Measurements from ENCODE around the gene SLC24A1.
A peak's percentile ranks its signal among the peaks of the same experiment; 100 is the strongest.
"Not testable (repeated sequence)": the region's sequence is repeated elsewhere in the genome, so short reads cannot be mapped to it uniquely, and the experiment has no call there.

SLC24A1 gene
- long read RNA-seq, donor 1, partial matches to known transcripts, result 5 of 5 reads
- long read RNA-seq, donor 1, other reads (novel, unspliced or antisense), result 0 of 5 reads
- long read RNA-seq, donor 2, result 0 reads
- long read RNA-seq, donor 3, result 0 reads
- long read RNA-seq, donor 4, result 0 reads
- long read RNA-seq, donor 5, partial matches to known transcripts, result 6 of 6 reads
- long read RNA-seq, donor 5, other reads (novel, unspliced or antisense), result 0 of 6 reads
- long read RNA-seq, donor 6, partial matches to known transcripts, result 13 of 13 reads
- long read RNA-seq, donor 6, other reads (novel, unspliced or antisense), result 0 of 13 reads
- long read RNA-seq, donor 7, result 0 reads
- long read RNA-seq, donor 8, result 0 reads

- DNase-seq, result no peak
These were observed at the start of gene SLC24A1 for GRCh38 chr15:65621638-65622037. Gene SLC24A1, plus strand, starts transcription at chr15:65621938. Its CDS starts 2,143 bp downstream, at chr15:65624081.

DNA sequence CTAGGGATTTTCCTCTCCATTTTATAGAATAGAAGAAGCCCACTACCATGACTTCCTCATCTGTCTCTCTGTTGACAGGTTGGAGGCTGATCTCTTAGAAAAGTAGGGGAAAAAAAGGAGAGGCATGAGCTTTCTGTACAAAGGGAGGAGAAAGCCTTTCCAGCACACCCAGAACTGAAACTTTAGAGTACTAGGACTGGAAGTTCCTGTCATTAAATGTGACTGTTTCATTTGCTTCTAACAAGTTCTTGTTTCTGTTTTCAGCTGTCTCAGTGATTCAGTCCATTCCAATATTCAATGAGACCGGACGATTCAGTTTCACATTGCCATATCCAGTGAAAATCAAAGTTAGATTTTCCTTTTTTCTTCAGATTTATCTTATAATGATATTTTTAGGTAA lies 49.8 kb upstream of the SLC24A1 start:
- no peak for DNase-seq

GRCh38 chr15:65576664-65577063 lies 45.1 kb upstream of the SLC24A1 start:
- no peak for DNase-seq

GRCh38 chr15:65577129-65577996 lies 44.4 kb upstream of the SLC24A1 start:
- DNase-seq, result no peak

- DNase-seq, result no peak
These were observed 42.6 kb upstream of the SLC24A1 start for GRCh38 chr15:65578904-65579728.

DNA sequence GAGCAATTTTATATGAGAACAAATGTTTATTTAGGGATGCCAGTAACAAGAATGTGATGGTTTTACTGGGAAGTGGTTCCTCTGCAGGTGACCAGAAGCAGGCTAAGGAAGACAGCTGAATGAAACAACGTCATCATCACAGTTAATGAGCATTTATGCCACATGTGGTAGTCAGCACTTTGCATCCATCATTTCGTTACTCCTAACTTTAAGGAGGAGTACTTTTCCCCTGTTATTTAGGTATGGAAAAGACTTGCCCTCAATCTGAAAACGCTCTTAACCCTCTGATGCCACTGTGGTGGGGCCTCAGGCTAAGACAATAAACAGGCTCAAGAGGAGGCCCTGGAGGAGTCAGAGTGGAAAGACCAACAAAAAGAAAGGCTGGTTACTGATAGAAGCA lies 42.0 kb upstream of the SLC24A1 start:
- DNase-seq, result no peak

DNA sequence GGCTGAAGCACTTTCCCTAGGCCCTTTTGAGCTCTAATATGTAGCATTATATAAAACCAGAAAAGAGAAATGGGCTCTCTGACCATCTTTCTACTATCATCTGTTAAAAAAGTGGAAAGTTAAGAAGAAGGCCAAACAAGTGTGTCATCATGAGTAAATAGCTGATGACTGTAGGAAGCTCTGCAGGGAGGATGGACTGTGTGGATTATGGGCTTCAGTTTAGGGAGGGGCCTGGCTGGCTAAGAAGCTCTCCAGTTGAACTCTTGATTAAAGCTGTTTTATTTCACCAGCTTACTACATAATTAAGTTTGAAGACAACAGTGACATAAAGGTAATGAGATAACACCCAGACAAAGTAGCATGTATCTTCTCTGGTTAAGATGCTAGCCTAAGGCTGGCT lies 41.5 kb upstream of the SLC24A1 start:
- DNase-seq, result no peak

DNA sequence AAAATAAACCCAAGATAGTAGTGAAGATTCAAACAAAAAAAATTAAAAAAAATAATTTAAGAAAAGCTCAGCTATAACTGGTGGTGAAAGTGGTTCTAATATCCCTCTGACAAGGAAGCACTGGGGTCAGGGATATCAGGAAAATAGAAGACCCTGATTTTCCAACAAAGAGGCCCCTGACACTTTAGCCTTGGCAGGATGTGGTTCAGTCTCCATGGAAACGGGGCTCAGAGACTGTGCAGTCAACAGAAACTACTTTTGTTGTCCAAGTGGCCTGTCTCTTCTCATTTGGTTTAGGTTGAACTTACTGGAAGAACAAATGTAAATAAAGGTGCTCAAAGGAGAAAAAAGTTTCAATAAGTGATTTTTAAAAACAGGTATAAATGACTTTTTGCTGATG lies 38.0 kb upstream of the SLC24A1 start:
- no peak for DNase-seq

DNA sequence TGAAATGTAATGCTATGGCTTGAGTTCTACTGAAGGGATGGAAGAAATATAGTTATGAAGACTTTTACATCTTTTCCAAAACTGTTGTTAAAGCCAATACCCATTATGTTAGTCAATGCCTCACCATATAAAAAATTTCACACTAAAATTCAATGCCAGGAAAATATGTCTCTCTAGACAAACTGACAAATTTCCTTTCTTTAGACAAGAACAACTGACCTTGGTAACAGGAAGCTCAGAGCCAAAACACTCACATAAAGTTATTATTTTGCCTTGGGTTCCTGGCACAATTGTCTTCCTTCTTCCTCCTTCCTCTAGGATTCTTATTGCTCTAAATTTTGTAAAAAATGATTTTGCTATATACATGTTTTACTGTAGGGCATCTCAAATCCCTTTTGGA lies 37.5 kb upstream of the SLC24A1 start:
- no peak for DNase-seq

DNA sequence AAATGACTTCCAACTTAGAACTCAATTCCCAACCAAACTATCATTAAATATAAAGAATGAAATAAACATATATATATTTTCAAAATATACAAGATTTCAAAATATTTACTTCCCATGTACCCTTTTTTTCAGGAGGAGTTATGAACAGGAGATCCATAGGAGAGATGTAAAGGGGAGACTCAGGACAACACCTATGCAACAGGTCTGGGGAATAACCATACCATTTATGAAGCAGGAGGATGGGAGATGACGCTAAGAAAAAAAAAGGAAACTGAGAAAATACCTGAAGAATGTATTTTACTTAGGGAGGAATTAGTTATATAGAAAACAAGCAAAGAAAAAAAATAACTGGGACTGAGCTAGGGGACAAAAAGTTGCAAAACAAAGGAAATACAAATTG lies 34.6 kb upstream of the SLC24A1 start:
- no peak for DNase-seq

GRCh38 chr15:65595960-65596359 lies 25.8 kb upstream of the SLC24A1 start:
- no peak for DNase-seq

DNA sequence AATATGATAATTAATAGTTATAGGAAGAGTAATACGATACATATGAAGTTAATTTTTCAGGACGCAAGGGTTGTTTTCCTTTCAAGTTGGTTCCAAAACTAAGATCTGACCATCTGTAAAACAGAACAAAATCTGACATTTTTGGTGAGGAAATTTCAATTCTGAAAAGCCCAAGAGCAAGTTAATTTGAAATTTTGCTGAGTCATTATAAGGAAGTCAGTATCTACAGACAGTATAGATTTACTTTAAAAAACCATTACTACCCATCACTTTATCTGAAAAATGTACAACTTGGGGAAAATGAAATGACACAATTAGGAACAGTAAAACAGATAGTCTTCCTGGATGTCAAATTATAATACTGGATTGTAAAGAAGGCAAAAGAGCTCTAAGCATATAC lies 23.3 kb upstream of the SLC24A1 start:
- DNase-seq, result no peak

DNA sequence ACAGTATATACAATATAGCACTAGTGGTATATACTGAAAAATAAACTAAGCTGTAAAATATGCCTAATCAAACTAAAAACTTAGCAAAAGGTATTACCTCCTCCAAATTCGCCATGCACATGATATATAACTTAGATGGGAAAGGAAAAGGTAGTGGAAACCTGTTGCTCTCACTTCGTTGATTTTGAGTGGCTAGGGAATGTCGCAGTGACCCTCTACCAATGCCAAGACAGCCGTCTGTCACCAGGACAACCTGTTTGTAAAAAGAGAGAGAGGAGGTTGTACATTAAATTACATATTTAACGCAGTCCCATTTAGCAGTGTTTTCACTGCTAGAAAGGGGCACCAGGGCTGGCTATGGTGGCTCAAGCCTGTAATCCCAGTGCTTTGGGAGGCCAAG lies 22.1 kb upstream of the SLC24A1 start:
- DNase-seq, result no peak

- no peak for DNase-seq
These were observed 18.6 kb upstream of the SLC24A1 start for GRCh38 chr15:65603134-65603533.

DNA sequence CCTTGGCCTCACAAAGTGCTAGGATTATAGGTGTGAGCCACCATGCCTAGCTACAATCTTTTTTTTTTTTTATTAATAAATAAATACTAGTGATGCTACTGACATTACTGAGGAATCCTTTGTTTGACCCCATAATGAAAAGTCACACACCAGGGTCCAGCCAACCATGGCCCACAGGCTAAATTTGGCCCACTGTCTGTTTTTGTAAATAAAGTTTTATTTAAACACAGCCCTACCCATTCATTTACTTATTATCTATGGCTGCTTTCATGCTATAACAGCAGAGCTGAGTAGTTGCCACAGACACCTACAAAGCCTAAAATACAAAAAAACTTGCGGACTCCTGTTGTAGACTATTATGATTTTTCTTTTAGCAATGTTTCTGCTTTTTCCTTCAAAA lies 18.2 kb upstream of the SLC24A1 start:
- DNase-seq, result no peak

GRCh38 chr15:65610871-65611718 lies 10.6 kb upstream of the SLC24A1 start, which contains the start of gene INTS14:
Gene INTS14, minus strand, starts transcription at chr15:65611131. Its CDS starts 3,751 bp downstream, at chr15:65607380.
- peak; percentile 98 for DNase-seq

DNA sequence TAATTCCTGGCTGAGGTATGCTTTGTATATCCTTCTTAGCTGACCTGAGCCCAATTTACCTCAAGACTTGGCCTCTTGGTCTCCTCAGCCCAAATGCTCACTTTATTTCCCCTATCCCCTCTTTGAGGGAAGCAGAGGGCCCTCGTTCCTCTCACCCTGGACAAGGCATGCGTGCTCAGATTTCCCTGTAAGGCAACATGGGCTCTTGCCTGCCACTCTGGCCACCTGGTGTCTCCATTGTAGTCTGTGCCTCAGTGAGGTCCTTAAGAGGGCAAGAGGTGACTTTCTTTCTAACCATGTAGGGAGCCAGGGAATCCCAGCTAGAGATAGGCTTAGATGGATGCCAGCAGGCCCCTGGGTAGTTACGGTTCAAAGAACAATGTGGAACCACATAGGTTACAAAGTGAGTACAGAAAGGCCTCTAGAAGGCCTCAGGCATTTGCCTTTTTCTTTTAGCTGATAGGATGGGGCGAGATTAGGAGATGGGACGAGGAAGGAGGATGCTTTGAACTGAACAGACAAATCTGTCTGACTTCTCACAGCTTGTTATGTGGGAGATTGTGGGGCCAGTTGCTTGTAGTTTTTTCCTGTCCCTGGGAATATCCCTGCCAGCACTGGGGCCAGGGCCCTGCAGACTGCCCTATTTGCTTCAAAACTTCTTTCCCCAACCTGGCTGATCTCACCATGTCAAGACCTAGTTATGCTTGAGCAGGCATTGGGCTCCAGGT lies 9.7 kb upstream of the SLC24A1 start:
- no peak for DNase-seq

- DNase-seq, result no peak
These were observed 9.2 kb upstream of the SLC24A1 start for GRCh38 chr15:65612616-65612946.

- DNase-seq, result no peak
These were observed 8.6 kb upstream of the SLC24A1 start for GRCh38 chr15:65612949-65613744.

GRCh38 chr15:65615887-65616286 lies 5.9 kb upstream of the SLC24A1 start:
- DNase-seq, result not testable (repeated sequence)
